HCT116 (cell line): ENCODE data around the gene CREG2. TPM values are rescaled to one million over a fixed set of nuclear protein-coding genes. Genes with fewer than 3 reads are reported as not detected.

Experiments used
- ATAC-seq: fragments of 200-7000 bp; cut with Tn5 transposase; 2 replicates; pipeline ENCODE4 v1.9.1; 2020; ENCODE audit warnings: mild to moderate bottlenecking, moderate library complexity
- BruUV-seq: library from RNA; stranded (reverse); fragments of 400-500 nt; replicated peaks from 2 replicates; lab custom pipeline; 2021; lab: Mats Ljungman, UMichigan
- CTCF ChIA-PET: fragments of 300-600 bp; sonication (Branson Sonifier 250); formaldehyde crosslinking; loops from one replicate; lab custom pipeline; 2021; ENCODE audit warnings: antibody characterized with exemption; lab: Charles Lee
- POLR2A ChIA-PET: fragments of 300-600, 350-600 bp; sonication (Branson Sonifier 250); formaldehyde crosslinking; loops from one replicate; lab custom pipeline; 2021; ENCODE audit warnings: antibody characterized with exemption; lab: Charles Lee
- RAD21 ChIA-PET, 2 experiments: fragments of 300-600 bp; sonication (Branson Sonifier 250); formaldehyde crosslinking; loops; one replicate each; lab custom pipeline; 2023; ENCODE audit warnings: low total read pairs in 2 of 2; ENCODE audit not compliant: uncharacterized antibody in 2 of 2, unreplicated experiment in 2 of 2, low non-redundant PET in 1 of 2; lab: Charles Lee
- DNase-seq: peaks from one replicate; pipeline ENCODE4 v3.0.0-alpha.2; 2010; ENCODE audit warnings: low read depth, low spot score
- H2AFZ ChIP-seq: fragments of 200-600 bp; shearing (Covaris generic), sonication (generic); 2 replicates; pipeline ENCODE4 v1.6.1; 2017; ENCODE audit warnings: low read depth, mixed run types, mixed read lengths, antibody characterized with exemption, low read length; ENCODE audit not compliant: poor library complexity, severe bottlenecking
- H3K27ac ChIP-seq: 2 replicates; pipeline ENCODE4 v1.5.1; 2012; ENCODE audit warnings: low read depth, low read length
- H3K27me3 ChIP-seq: fragments of 200-600 bp; sonication (generic); 2 replicates; pipeline ENCODE4 v1.6.1; 2016; ENCODE audit warnings: mixed run types, low read length, mixed read lengths; ENCODE audit not compliant: insufficient read depth
- H3K36me3 ChIP-seq, 2 experiments: fragments of 200-500 bp in 1 of 2; fragments of 200-600 bp in 1 of 2; sonication (Bioruptor generic) in 1 of 2; sonication (generic) in 1 of 2; 2 replicates each; pipeline versions ENCODE4 v1.5.1 to v1.6.1; 2014 to 2016; ENCODE audit warnings: low read length in 2 of 2, inconsistent platforms in 1 of 2, mixed read lengths in 1 of 2, mixed run types in 1 of 2; ENCODE audit not compliant: insufficient read depth in 2 of 2, control insufficient read depth in 1 of 2
- H3K4me1 ChIP-seq, 2 experiments: fragments of 200-600 bp in 1 of 2; sonication (generic) in 1 of 2; 2 replicates each; pipeline versions ENCODE4 v1.5.1 to v1.6.1; 2012 to 2017; ENCODE audit warnings: low read length in 2 of 2, inconsistent platforms in 1 of 2, mild to moderate bottlenecking in 1 of 2, mixed read lengths in 1 of 2, mixed run types in 1 of 2, moderate library complexity in 1 of 2; ENCODE audit not compliant: insufficient read depth in 2 of 2, control insufficient read depth in 1 of 2
- H3K4me2 ChIP-seq: fragments of 200-600 bp; sonication (generic); 2 replicates; pipeline ENCODE4 v1.6.1; 2017; ENCODE audit warnings: mixed run types, low read length, mixed read lengths
- H3K4me3 ChIP-seq, 2 experiments: fragments of 200-600 bp in 1 of 2; sonication (generic) in 1 of 2; replicated peaks in 1 of 2; 2 replicates each; pipeline ENCODE4 v1.5.1; 2011 to 2016; ENCODE audit warnings: low read length in 2 of 2, control low read depth in 1 of 2, low read depth in 1 of 2, mild to moderate bottlenecking in 1 of 2, mixed read lengths in 1 of 2, mixed run types in 1 of 2
- H3K79me2 ChIP-seq: fragments of 200-600 bp; sonication (generic); 2 replicates; pipeline ENCODE4 v1.6.1; 2017; ENCODE audit warnings: mild to moderate bottlenecking, mixed run types, low read length, moderate library complexity, mixed read lengths; ENCODE audit not compliant: insufficient read depth
- H3K9ac ChIP-seq: fragments of 200-600 bp; sonication (generic); 2 replicates; pipeline ENCODE4 v1.6.1; 2016; ENCODE audit warnings: low read length, mixed read lengths
- H3K9me2 ChIP-seq: fragments of 200-600 bp; sonication (generic), shearing (Covaris generic); 2 replicates; pipeline ENCODE4 v1.6.1; 2017; ENCODE audit warnings: mixed run types, mild to moderate bottlenecking, moderate library complexity; ENCODE audit not compliant: insufficient read depth
- H3K9me3 ChIP-seq, 2 experiments: fragments of 200-500 bp in 1 of 2; fragments of 200-600 bp in 1 of 2; sonication (Bioruptor generic) in 1 of 2; sonication (generic) in 1 of 2; 2 replicates each; pipeline ENCODE4 v1.6.1; 2014 to 2017; ENCODE audit warnings: low read length in 2 of 2, mixed read lengths in 2 of 2, inconsistent platforms in 1 of 2, low read depth in 1 of 2, mild to moderate bottlenecking in 1 of 2, mixed run types in 1 of 2, moderate library complexity in 1 of 2; ENCODE audit not compliant: control insufficient read depth in 1 of 2, insufficient read depth in 1 of 2
- H4K20me1 ChIP-seq: fragments of 200-600 bp; sonication (generic), shearing (Covaris generic); 2 replicates; pipeline ENCODE4 v1.6.1; 2017; ENCODE audit warnings: mixed run types, mild to moderate bottlenecking, moderate library complexity; ENCODE audit not compliant: insufficient read depth
- ATF3 ChIP-seq: IDR thresholded peaks from 2 replicates; pipeline ENCODE4 v1.6.1; 2012
- CBX3 ChIP-seq: IDR thresholded peaks from 2 replicates; pipeline ENCODE4 v1.6.1; 2012; ENCODE audit warnings: low read depth
- CTCF ChIP-seq, 3 experiments: fragments of 200-600 bp in 1 of 3; sonication (generic) in 1 of 3; IDR thresholded peaks in 2 of 3; conservative IDR thresholded peaks in 1 of 3; 2 replicates each; pipeline ENCODE4 v1.5.1; 2012 to 2017; ENCODE audit warnings: low read depth in 2 of 3, low read length in 2 of 3, antibody characterized with exemption in 1 of 3, borderline replicate concordance in 1 of 3, control low read depth in 1 of 3, mild to moderate bottlenecking in 1 of 3, mixed read lengths in 1 of 3, mixed run types in 1 of 3, moderate library complexity in 1 of 3; ENCODE audit not compliant: insufficient read depth in 1 of 3
- EGR1 ChIP-seq: IDR thresholded peaks from 2 replicates; pipeline ENCODE4 v1.6.1; 2012; ENCODE audit warnings: low read depth
- EZH2 ChIP-seq: fragments of 200-600 bp; sonication (generic); IDR thresholded peaks from 2 replicates; pipeline ENCODE4 v1.6.1; 2017; ENCODE audit warnings: antibody characterized with exemption, mixed run types
- FOSL1 ChIP-seq: IDR thresholded peaks from 2 replicates; pipeline ENCODE4 v1.6.1; 2012; ENCODE audit warnings: low read depth
- JUND ChIP-seq: IDR thresholded peaks from 2 replicates; pipeline ENCODE4 v1.6.1; 2012
- POLR2AphosphoS5 ChIP-seq: IDR thresholded peaks from 2 replicates; pipeline ENCODE4 v1.6.1; 2011; ENCODE audit warnings: mild to moderate bottlenecking, low read depth, low read length, moderate library complexity
- RAD21 ChIP-seq: IDR thresholded peaks from 2 replicates; pipeline ENCODE4 v1.6.1; 2012; ENCODE audit warnings: low read depth, mild to moderate bottlenecking
- SIN3A ChIP-seq: IDR thresholded peaks from 2 replicates; pipeline ENCODE4 v1.6.1; 2012; ENCODE audit warnings: low read depth
- SP1 ChIP-seq: IDR thresholded peaks from 2 replicates; pipeline ENCODE4 v1.6.1; 2012; ENCODE audit warnings: low read depth
- SRF ChIP-seq: IDR thresholded peaks from 2 replicates; pipeline ENCODE4 v1.6.1; 2012; ENCODE audit warnings: low read depth
- TCF7L2 ChIP-seq: IDR thresholded peaks from 2 replicates; pipeline ENCODE4 v1.7.0; 2011; ENCODE audit warnings: borderline replicate concordance, inconsistent platforms; ENCODE audit not compliant: insufficient read depth, insufficient read length; ENCODE audit errors: extremely low read depth
- ZFX ChIP-seq: fragments of 450-650 bp; IDR thresholded peaks from 2 replicates; pipeline ENCODE4 v1.6.1; 2017
- ZNF274 ChIP-seq: fragments of 200-500 bp; sonication (Bioruptor generic); IDR thresholded peaks from 2 replicates; pipeline ENCODE4 v1.6.1; 2014; ENCODE audit warnings: mild to moderate bottlenecking, low read depth, low read length, inconsistent platforms
- intact Hi-C: fragments of 100-400 bp; cut with micrococcal nuclease; formaldehyde crosslinking; loops from 2 replicates; pipeline ENCODE4 v1.10.0; 2022
- total RNA-seq: library from RNA; stranded (reverse); gene quantifications from one replicate; pipeline ENCODE4 v1.2.1, GENCODE V29; 2021; ENCODE audit not compliant: unreplicated experiment
- TF ChIP-seq, protein P1 (sequence below): IDR thresholded peaks from 2 replicates; pipeline ENCODE4 v1.6.1; 2012
- TF ChIP-seq, protein P2 (sequence below): IDR thresholded peaks from 2 replicates; pipeline ENCODE4 v1.6.1; 2012; ENCODE audit warnings: low read depth

The CREG2 gene
- total RNA-seq, 1 experiment from 2014 or later = 0.12 TPM

- Histone ChIP-seq H3K9ac (no peak overlapping the region), H3K9me3 (no peaks in the 10 kb centered on the region), H3K36me3 (peaks cover 0 to 6% of the 10 kb centered on the region in 2 experiments; a peak in 1 of 4 replicates), H2AFZ (no peak overlapping the region), H3K27me3 (no peaks in the 10 kb centered on the region), H3K4me2 (no peak overlapping the region), H3K27ac (no peak overlapping the region), H3K9me2 (no peaks in the 10 kb centered on the region), H3K4me1 (peaks cover 16 to 37% of the 10 kb centered on the region in 2 experiments), H4K20me1 (peaks cover 3% of the 10 kb centered on the region; the same call in 1 of the 2 replicates), H3K79me2 (peaks cover 83% of the 10 kb centered on the region), H3K4me3 (no peak overlapping the region)
- no TSS peak for BruUV-seq
- TF ChIP-seq SIN3A (no peak), ZNF274 (no peak), CTCF (IDR thresholded peaks at IDR 0.05 in 2 of 3, conservative IDR thresholded peaks at IDR 0.05 in 1 of 3; ENCODE audit: borderline replicate concordance in 1 of 3, insufficient read depth in 1 of 3, low read depth in 2 of 3, low read length in 2 of 3) (no peak), ZFX (no peak), EZH2 (no peak), EGR1 (no peak), POLR2AphosphoS5 (no peak), JUND (no peak), TCF7L2 (no peak), SP1 (no peak), RAD21 (no peak), ATF3 (no peak), SRF (no peak), FOSL1 (no peak), CBX3 (no peak)
- TF ChIP-seq, protein P1, sequence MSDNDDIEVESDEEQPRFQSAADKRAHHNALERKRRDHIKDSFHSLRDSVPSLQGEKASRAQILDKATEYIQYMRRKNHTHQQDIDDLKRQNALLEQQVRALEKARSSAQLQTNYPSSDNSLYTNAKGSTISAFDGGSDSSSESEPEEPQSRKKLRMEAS = no peak
- TF ChIP-seq, protein P2, sequence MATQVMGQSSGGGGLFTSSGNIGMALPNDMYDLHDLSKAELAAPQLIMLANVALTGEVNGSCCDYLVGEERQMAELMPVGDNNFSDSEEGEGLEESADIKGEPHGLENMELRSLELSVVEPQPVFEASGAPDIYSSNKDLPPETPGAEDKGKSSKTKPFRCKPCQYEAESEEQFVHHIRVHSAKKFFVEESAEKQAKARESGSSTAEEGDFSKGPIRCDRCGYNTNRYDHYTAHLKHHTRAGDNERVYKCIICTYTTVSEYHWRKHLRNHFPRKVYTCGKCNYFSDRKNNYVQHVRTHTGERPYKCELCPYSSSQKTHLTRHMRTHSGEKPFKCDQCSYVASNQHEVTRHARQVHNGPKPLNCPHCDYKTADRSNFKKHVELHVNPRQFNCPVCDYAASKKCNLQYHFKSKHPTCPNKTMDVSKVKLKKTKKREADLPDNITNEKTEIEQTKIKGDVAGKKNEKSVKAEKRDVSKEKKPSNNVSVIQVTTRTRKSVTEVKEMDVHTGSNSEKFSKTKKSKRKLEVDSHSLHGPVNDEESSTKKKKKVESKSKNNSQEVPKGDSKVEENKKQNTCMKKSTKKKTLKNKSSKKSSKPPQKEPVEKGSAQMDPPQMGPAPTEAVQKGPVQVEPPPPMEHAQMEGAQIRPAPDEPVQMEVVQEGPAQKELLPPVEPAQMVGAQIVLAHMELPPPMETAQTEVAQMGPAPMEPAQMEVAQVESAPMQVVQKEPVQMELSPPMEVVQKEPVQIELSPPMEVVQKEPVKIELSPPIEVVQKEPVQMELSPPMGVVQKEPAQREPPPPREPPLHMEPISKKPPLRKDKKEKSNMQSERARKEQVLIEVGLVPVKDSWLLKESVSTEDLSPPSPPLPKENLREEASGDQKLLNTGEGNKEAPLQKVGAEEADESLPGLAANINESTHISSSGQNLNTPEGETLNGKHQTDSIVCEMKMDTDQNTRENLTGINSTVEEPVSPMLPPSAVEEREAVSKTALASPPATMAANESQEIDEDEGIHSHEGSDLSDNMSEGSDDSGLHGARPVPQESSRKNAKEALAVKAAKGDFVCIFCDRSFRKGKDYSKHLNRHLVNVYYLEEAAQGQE = no peak
- RAD21 ChIA-PET = no interaction called here
- DNase-seq (no peak), ATAC-seq (no peak)
- intact Hi-C loops = no loop called here
- POLR2A ChIA-PET = no interaction called here
- CTCF ChIA-PET = no interaction called here
Observed at GRCh38 chr2:101305035-101305434, 82.3 kb downstream of the CREG2 start.
